ENCODE measurements around the gene KCNK7. TPM values are rescaled to one million over a fixed set of nuclear protein-coding genes. Genes with fewer than 3 reads are reported as not detected.

Gene KCNK7
- total RNA-seq, 1 experiment from 2014 or later = 0.58 TPM

GRCh38 chr11:65569973-65570918 is 25.4 kb downstream of the KCNK7 start, which contains the start of gene ZNRD2:
Gene ZNRD2 (plus strand): TSS chr11:65570477. CDS start chr11:65570492, 15 bp downstream.
- Histone ChIP-seq H2AFZ (ENCODE audit: low read length) (peak within 1 kb of the TSS; percentile 80), H4K20me1 (ENCODE audit: low read length) (no peaks in the 10 kb centered on the region), H3F3A (ENCODE audit: low read length, unreplicated experiment) (peaks cover 4% of the 10 kb centered on the region), H3K4me1 (ENCODE audit: insufficient read depth, low read length) (peaks cover 55% of the 10 kb centered on the region), H3K79me2 (ENCODE audit: low read length) (peaks cover 50% of the 10 kb centered on the region), H3K9me3 (ENCODE audit: low read length) (no peaks in the 10 kb centered on the region), H3K27me3 (ENCODE audit: low read length) (no peaks in the 10 kb centered on the region), H3K9ac (ENCODE audit: low read length) (peak within 1 kb of the TSS; percentile 93), H3K9me2 (replicated peaks; ENCODE audit: low read length) (no peaks in the 10 kb centered on the region), H3K4me3 (ENCODE audit: low read length) (peak within 1 kb of the TSS; percentile 97), H3K27ac (ENCODE audit: low read length) (peak within 1 kb of the TSS; percentile 86), H3K4me2 (ENCODE audit: low read length) (peak within 1 kb of the TSS; percentile 93), H3K36me3 (ENCODE audit: low read depth, low read length) (no peaks in the 10 kb centered on the region)
- peak; percentile 99 for DNase-seq
- ChIA-PET CTCF (interaction anchor here (0.6 to 3.2 kb wide), 6 partner anchors 11 to 721 kb away, joined by 3 to 25 read pairs (median 5); partner anchors contain the start of gene TMEM151A), POLR2A (ENCODE audit: unreplicated experiment) (interaction anchor here (0.5 to 1.1 kb wide), 7 partner anchors 11 to 149 kb away, joined by 3 to 10 read pairs (median 4); no protein-coding TSS in a partner anchor)
- peak; percentile 67 for ATAC-seq
- intact Hi-C loops (cut with micrococcal nuclease) = loop anchor here (1.0 to 2.0 kb wide), 3 partner anchors 10 to 30 kb away; no protein-coding TSS in a partner anchor
- TF ChIP-seq EZH2 (IDR thresholded peaks at IDR 0.05; ENCODE audit: low read length, unreplicated experiment) = no peak
- TF ChIP-seq, protein P1, sequence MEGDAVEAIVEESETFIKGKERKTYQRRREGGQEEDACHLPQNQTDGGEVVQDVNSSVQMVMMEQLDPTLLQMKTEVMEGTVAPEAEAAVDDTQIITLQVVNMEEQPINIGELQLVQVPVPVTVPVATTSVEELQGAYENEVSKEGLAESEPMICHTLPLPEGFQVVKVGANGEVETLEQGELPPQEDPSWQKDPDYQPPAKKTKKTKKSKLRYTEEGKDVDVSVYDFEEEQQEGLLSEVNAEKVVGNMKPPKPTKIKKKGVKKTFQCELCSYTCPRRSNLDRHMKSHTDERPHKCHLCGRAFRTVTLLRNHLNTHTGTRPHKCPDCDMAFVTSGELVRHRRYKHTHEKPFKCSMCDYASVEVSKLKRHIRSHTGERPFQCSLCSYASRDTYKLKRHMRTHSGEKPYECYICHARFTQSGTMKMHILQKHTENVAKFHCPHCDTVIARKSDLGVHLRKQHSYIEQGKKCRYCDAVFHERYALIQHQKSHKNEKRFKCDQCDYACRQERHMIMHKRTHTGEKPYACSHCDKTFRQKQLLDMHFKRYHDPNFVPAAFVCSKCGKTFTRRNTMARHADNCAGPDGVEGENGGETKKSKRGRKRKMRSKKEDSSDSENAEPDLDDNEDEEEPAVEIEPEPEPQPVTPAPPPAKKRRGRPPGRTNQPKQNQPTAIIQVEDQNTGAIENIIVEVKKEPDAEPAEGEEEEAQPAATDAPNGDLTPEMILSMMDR (conservative IDR thresholded peaks at IDR 0.05; ENCODE audit: low read depth, low read length) = peak; percentile 78
- BruUV-seq (replicated peaks) = no TSS peak

DNA sequence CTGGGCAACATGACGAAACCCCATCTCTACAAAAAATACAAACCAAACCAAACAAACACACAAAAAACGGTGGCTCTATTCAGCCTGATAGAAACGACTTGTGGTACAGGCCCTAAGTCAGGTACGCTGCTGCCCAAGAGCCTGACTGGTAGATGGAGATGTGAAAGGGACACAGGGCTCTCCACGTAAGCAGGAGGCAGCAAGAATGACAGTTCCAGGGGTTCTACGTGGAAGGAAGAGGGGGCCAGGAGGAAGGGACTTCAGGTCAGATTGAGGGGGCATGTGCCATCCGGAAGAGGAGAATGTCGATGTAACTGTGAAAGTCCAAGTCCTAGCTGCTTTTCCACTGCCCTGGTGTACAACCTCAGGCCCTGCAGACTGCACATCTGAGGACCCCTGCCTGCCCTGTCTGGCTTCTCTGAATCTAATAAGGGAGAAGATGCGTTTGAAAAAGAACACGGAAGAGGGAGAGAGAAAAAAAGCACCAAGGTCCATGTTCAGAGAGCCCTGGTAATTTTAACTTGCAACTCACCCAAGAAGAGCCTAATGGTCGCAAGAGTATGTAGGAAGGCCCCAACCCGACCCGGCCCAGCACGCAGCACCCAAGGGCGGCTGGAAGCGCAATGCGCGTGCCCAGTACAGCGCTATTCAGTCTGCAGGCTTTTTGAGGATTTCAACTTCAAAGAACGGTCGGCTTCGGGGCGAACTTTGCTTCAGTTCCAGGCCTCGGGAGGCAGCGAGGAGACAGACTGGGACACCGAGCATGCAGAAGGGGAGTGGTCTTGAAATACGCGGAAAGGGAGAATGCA is 26.2 kb downstream of the KCNK7 start:
- CTCF ChIA-PET = interaction anchor here (3.2 kb wide), 1 partner anchor 28 kb away, joined by 25 read pairs; no protein-coding TSS in a partner anchor
- DNase-seq (no peak), ATAC-seq (peak; percentile 9)
- Histone ChIP-seq H4K20me1 (ENCODE audit: low read length) (no peaks in the 10 kb centered on the region), H3K4me2 (ENCODE audit: low read length) (peak overlapping the region; percentile 93), H3K36me3 (ENCODE audit: low read depth, low read length) (no peaks in the 10 kb centered on the region), H3K4me3 (ENCODE audit: low read length) (peak overlapping the region; percentile 97), H3K9me3 (ENCODE audit: low read length) (no peaks in the 10 kb centered on the region), H3K9me2 (replicated peaks; ENCODE audit: low read length) (no peaks in the 10 kb centered on the region), H3K9ac (ENCODE audit: low read length) (peak overlapping the region; percentile 93), H3F3A (ENCODE audit: low read length, unreplicated experiment) (peaks cover 4% of the 10 kb centered on the region), H2AFZ (ENCODE audit: low read length) (peak overlapping the region; percentile 80), H3K27me3 (ENCODE audit: low read length) (no peaks in the 10 kb centered on the region), H3K4me1 (ENCODE audit: insufficient read depth, low read length) (peaks cover 48% of the 10 kb centered on the region), H3K27ac (ENCODE audit: low read length) (peak overlapping the region; percentile 86), H3K79me2 (ENCODE audit: low read length) (peaks cover 50% of the 10 kb centered on the region)
- no peak for TF ChIP-seq EZH2 (IDR thresholded peaks at IDR 0.05; ENCODE audit: low read length, unreplicated experiment)
- TF ChIP-seq, protein P1 (conservative IDR thresholded peaks at IDR 0.05; ENCODE audit: low read depth, low read length) = no peak
- TF ChIP-seq EZH2phosphoT487 (IDR thresholded peaks at IDR 0.05; ENCODE audit: borderline replicate concordance, low read length) = no peak
- intact Hi-C loops (cut with micrococcal nuclease) = no loop called here
- BruUV-seq (replicated peaks) = TSS peak; percentile 78
- POLR2A ChIA-PET (ENCODE audit: unreplicated experiment) = interaction anchor here (0.6 to 1.1 kb wide), 3 partner anchors 78 to 149 kb away, joined by 3 to 8 read pairs (median 3); no protein-coding TSS in a partner anchor
